ENCODE measurements around the gene GPS2.

Gene GPS2

DNA sequence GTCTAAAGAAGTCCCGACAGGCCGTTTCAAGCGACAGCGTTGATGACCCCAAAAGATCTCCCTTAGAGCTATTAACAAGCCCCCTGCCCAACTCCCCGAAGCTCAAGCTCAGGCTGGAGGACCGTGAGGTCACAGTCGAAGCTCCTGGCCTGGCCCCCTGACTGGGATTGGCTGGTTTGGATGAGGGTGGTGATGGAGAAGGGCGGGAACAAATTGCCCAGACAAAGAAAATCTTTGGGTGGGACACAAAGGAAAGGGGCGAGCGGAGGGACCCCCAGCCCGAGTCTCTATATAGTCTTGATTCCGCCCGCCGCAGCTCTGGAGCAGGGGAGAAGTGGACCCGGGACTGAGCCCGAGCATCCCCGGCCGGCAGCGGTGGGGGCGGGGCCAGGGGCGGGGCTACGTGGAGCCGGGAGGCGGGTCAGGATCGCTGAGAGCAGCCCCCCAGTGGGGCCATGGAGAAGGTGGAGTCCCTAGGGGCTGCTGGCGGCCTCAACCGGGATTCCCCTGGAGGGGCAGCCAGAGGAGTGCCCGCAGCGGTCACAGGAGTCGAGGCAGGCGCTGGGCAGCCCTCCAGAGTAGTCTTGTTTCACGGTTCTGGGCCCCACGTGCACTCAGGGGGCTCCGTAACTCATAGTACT lies 15.0 kb upstream of the GPS2 start:
- TF ChIP-seq ZNF274 (IDR thresholded peaks at IDR 0.05; ENCODE audit: low read depth, low read length), result no peak
- H3K4me3 ChIP-seq (ENCODE audit: low read length), result peak overlapping the region; percentile 77

DNA sequence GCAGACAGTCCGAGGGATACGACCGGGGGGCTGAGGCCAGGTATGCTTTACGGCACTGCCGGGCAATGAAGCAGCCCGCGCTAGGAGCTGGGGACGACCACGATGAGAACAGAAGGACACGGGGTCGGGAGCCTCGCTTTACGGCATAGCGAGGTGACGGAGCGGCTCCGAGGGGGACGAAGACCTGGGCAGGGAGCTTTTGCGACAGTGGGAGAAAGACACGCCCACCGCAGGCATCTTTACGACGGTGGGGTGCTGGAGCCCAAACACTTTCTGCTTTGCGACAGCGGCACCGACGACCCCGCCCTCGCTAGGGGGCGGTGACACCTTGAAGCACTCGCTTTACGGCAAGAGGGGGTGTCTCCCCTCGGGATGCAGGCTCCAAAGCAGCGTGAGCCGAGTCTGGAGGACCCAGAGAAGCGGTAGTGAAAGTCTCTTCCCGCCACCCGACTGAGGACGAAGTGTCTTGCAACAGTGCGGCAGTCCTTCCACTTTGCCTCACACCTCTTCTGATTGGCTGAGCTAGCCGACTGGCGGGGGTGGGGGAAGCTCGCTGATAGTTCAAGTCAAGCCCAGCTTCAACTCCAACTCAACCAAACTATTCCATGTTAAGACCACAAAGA lies 14.3 kb upstream of the GPS2 start:
- no peak for TF ChIP-seq ZNF274 (IDR thresholded peaks at IDR 0.05; ENCODE audit: low read depth, low read length)
- peak overlapping the region; percentile 77 for H3K4me3 ChIP-seq (ENCODE audit: low read length)

DNA sequence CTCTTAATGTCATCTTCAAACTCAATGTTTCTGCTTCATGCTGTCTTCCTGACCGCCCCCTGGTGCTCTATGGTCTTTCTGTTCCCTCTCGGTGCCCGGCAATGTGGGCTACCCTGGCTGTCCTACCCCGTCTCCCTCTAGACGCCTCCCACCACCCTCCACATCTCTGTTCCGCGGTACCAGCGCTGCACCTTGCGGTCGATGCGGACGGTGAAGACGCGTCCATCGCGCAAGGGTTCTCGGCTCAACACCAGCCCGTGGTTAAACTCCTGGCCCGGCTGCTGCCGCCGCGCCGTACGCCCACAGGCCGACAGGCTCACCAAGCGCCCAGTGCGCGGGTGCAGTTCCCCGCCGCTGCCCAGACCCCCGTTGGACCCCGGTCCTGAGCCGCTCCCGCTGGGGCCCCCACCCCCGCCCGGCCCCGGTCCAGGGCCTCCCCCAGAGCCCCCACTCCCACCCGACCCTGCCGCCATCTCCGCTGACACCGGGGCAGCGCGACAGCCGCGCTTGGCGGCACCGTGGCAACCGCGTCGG lies 13.7 kb upstream of the GPS2 start, which contains the start of gene NEURL4:
Gene NEURL4, minus strand, starts transcription at position 496 of the 534 bp plus-strand sequence. Its CDS starts 23 bp downstream, at position 473.
- no peak for TF ChIP-seq ZNF274 (IDR thresholded peaks at IDR 0.05; ENCODE audit: low read depth, low read length)
- peak within 1 kb of the TSS; percentile 77 for H3K4me3 ChIP-seq (ENCODE audit: low read length)

DNA sequence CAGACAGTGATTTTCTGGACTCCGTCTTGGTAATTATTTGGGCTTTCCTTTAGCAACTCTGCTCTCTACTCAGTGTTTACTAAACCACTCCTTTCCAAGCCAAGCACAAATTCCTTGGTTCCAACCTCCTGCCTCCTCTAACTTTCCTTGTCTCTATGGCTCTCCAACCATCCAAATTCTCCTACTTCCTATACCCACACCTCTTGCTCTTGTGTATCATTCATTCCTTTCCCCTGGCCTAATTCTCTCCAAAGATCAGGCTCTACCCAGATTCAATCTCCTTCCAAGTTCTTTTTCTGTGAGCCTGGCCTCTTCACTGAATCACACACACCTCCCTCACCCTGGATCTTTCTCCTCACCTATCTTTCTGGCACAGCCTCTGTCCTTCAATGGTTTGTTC lies 12.8 kb upstream of the GPS2 start:
- peak overlapping the region; percentile 77; the same call in 1 of the 2 replicates for H3K4me3 ChIP-seq (ENCODE audit: low read length)
- no peak for TF ChIP-seq ZNF274 (IDR thresholded peaks at IDR 0.05; ENCODE audit: low read depth, low read length)

DNA sequence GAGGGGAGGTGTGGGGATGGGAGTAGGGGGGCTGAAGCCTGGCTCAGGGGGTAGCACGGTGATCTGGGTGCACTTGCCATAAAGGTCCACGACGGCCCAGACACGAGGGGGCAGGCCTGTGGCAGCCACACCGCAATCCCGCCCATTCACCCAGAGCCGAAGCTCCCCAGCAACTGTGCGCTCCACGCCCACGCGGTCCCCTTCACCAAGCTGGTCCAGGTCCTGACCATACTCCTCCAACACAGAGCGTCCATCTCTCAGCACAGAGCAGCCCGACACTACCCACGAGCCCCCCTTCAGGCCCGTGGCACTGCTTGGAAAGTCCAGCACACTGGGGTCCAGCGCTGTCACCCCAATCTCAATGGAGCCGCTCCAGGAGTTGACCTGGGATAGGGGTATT lies 12.3 kb upstream of the GPS2 start:
- TF ChIP-seq ZNF274 (IDR thresholded peaks at IDR 0.05; ENCODE audit: low read depth, low read length), result no peak
- H3K4me3 ChIP-seq (ENCODE audit: low read length), result no peak overlapping the region

DNA sequence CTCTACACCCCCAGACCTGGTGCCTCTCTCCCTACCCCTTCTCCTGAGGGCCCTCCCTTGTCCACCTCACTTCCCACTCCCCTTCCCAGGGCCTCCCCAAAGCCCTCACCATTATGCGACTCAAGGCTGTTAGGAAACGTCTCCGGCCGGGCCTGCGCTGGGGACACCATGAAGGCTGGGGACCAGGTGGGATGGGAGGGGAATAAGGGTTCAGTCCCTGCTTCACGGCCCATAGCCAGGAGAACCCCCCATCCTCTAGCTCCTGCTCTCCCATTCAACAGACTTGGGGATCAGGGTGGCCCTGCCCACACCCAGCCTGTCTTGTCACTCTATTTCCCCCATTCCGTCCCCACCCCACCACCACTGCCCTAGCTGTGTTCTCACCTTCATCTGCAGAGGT lies 11.9 kb upstream of the GPS2 start:
- H3K4me3 ChIP-seq (ENCODE audit: low read length), result no peak overlapping the region
- TF ChIP-seq ZNF274 (IDR thresholded peaks at IDR 0.05; ENCODE audit: low read depth, low read length), result no peak

DNA sequence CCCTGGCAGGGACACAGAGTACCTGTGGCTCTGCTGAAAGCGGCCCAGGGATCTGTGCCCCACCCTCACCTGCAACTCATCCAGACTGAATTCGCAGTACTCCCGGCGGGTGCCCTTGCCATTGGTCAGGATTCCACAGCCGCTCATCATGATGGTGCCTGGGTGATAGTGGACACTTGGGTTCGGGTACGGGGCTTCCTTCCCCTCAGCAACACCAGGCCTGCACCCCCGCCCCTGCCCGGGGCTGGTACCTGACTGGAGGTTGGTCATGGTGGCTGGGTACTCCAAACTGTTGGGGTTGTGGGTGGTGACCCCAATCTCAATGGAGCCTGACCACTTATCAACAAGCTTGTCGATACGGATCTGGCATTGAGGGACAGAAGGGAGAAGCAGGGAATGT lies 11.0 kb upstream of the GPS2 start:
- TF ChIP-seq ZNF274 (IDR thresholded peaks at IDR 0.05; ENCODE audit: low read depth, low read length), result no peak
- H3K4me3 ChIP-seq (ENCODE audit: low read length), result no peak overlapping the region

DNA sequence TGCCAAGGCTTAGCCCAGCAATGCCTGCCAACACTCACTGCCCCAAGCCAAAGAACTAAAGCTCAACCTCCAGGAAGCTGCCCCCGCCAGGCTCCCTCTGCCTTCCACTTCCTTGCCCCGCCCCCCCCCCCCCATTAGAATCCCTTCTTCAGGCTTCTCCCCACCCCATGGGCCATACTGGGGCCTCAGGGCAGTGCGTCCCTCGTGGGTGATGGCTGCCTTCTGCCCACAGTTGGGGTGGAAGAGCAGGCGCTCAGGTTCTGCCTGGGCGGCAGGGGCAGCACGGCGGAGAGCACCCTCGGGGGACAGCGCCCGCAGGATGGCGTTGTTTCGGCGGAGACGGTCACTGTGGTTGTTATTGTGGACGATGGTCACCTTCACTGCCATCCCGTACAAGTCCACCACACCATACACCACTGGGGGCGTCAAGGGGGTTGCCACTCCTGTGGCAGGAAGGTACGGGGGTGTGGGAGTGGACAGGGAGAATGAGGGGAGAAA lies 9.9 kb upstream of the GPS2 start:
- TF ChIP-seq ZNF274 (IDR thresholded peaks at IDR 0.05; ENCODE audit: low read depth, low read length), result no peak
- H3K4me3 ChIP-seq (ENCODE audit: low read length), result no peak overlapping the region

DNA sequence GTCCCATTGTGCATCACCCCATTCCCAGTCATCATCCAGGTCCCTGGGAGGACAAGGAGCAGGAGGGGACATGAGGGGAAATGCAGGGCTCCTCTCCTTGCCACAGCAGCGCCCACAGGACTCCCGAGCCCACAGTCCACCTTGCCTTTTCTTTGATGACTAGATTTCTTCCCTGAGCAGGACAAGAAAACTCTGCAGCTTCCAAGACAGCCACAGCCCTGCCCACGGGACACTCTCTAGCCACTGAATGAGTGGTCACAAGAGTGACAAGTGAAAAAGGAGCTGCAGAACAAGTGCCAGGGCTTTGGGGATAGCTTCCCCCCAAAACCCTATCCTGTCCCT lies 9.2 kb upstream of the GPS2 start:
- TF ChIP-seq ZNF274 (IDR thresholded peaks at IDR 0.05; ENCODE audit: low read depth, low read length), result no peak
- H3K4me3 ChIP-seq (ENCODE audit: low read length), result no peak overlapping the region

DNA sequence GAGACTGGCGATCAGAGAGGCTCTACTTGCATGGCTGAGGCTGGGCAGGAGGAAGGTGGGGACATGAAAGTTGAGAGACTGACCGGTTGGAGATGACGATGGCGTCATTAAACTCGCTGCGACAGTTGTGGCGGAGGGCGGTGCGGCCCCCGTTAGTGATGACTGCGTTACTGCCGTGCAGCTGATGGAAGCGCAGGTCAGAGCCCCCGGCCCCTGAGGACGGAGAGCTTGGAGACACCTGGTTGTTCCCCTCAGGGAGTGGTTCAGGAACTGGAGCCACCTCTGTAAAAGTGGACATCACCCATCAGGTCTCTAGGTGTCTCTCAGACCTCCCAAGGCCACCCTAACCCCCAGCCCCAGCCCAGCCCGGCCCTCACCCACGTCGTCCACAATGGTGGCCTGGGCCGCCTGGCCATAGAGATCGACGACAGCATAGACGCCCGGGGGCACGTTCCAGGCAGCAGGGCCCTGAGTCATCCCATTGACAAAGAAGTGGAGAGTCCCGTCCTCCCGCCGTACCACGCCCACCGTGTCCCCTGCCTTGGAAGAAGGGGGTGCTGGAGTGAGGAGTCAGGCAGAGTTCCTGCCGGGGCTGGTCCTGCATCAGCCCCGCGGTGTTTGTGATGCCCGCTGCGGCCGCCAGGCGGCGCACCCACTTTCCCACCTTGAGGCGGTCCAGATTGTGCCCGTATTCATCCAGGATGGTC lies 8.7 kb upstream of the GPS2 start:
- H3K4me3 ChIP-seq (ENCODE audit: low read length), result no peak overlapping the region
- TF ChIP-seq ZNF274 (IDR thresholded peaks at IDR 0.05; ENCODE audit: low read depth, low read length), result no peak

DNA sequence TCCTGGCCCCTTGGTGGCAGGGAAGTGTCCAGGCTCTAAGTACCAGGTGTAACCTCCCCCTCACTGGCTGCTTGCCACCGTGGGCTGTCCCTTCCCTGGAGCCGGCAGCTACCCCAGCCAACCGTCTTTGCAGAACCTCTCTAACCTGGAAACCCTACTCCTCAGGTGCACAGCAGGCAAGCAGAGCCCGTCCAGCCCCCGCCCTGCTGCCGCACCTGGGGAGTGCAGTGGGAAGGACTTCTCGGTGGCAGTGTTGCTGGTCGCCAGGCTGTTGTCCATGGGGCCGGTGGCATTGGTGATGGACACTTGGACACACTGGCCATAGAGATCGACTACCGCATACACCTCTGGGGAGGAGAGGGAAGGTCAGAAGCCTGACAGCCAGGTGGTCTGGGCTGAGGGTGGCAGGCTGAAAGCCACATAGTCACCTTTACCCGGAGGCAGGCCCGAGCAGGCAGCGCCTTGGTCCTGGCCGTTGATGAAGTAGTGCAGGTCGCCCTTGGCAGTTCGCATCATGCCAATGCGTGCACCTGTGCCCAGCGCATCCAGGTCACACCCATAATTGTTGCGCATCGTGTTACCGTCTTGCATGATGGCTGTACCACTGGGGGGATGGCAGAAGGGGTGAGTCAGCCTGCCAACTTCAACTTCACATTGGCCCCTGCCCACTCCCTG lies 7.5 kb upstream of the GPS2 start:
- no peak for TF ChIP-seq ZNF274 (IDR thresholded peaks at IDR 0.05; ENCODE audit: low read depth, low read length)
- no peak overlapping the region for H3K4me3 ChIP-seq (ENCODE audit: low read length)

DNA sequence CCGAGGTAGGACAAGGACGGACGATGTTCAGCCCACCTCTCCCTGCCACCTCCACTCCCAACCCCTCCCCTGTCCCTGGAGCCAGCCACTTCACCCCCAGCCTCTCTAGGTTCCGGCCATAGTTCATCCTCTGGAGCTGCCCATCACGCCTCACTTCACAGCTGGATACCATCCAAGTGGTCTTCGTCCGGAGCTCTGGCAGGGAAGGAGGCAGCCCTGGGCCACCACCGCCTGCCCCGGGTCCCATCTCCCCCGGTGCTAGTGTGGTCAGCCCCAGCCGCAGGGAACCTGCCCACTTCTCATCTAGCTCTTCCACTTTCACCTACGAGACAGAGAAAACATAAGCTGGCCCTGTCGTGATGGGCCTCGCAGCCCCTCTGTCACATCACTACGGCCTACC lies 6.3 kb upstream of the GPS2 start:
- H3K4me3 ChIP-seq (ENCODE audit: low read length), result no peak overlapping the region
- TF ChIP-seq ZNF274 (IDR thresholded peaks at IDR 0.05; ENCODE audit: low read depth, low read length), result no peak

DNA sequence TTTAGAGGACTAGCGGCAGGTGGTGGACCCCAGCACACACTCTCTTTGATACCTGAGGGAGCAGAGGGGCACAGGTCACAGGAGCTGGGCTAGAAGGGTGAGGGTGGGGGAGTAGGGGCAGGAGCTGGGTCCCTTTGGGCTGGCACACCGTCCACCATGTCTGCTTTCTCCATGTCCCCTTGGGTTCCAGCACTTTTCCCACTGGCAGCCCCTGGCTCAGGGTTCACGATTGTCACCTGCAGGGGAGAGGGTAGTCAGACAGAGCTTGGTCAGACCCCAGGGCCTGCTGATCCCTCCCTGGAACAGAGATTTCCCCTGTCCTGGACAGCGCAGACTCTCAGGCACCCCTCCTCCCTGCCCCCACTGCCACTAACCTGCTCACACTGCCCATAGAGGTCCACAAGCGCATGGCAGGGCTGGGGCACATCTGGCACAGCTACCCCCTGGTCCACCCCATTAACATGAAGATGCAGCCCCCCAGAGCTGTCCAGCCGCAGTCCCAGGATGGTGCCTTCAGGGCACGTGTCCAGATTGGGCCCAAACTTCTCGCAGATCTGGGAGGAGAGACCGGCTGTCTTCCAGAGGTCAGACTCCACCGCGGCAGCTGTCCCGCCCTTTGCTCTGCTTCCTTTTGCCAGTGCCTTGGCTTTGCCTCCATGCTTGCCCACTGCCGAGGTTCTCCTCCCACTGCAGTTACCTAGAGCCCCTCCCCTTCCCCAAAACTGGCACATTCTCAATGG lies 3.1 kb upstream of the GPS2 start:
- no peak overlapping the region for H3K4me3 ChIP-seq (ENCODE audit: low read length)
- TF ChIP-seq ZNF274 (IDR thresholded peaks at IDR 0.05; ENCODE audit: low read depth, low read length), result no peak
